Measurements from ENCODE around the gene FHOD3. TPM values are rescaled to one million over a fixed set of nuclear protein-coding genes. Genes with fewer than 3 reads are reported as not detected.
"Not testable (repeated sequence)": the region's sequence is repeated elsewhere in the genome, so short reads cannot be mapped to it uniquely, and the experiment has no call there.

The FHOD3 gene
- total and polyA plus RNA-seq, 9 donors = 27.1 to 36.8 (median 33.7) TPM

DNA sequence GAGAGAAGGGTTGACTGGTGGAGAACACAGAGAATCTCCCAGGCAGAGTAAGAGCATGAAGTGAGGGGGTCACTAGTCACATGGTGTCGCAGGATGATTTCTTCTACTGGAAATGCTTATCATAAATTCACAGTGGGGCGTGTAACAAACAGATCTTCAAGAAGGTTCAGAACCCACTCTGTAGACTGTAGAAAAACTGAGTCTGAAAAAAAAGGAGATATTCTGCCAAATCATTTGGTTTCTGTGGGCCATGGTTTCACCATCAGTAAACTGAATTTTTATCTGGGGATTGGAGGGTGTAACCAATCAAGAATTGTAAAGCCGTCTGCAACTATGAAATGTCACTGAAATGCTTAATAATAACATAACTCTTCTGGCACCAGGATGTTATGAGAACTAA, 516.3 kb downstream of the FHOD3 start:
- no peaks in the 10 kb centered on the region for H3K4me1 ChIP-seq (ENCODE audit: control insufficient read depth, insufficient read depth, low read length)
- H3K4me3 ChIP-seq (ENCODE audit: low read length) = no peak overlapping the region
- 100% methylated on average over 1 of the region's 3 CpGs for WGBS (ENCODE audit: insufficient coverage)
- H3K36me3 ChIP-seq (ENCODE audit: control insufficient read depth, insufficient read depth, low read length) = peaks cover 38% of the 10 kb centered on the region
- no peaks in the 10 kb centered on the region for H3K9me3 ChIP-seq (replicated peaks; ENCODE audit: control insufficient read depth, low read depth, low read length)
- no peaks in the 10 kb centered on the region for H3K27me3 ChIP-seq (ENCODE audit: control insufficient read depth, insufficient read depth, low read length)
- H3K27ac ChIP-seq (ENCODE audit: low read length) = no peak overlapping the region
- no peak for DNase-seq

GRCh38 chr18:36814994-36815393, 517.5 kb downstream of the FHOD3 start:
- WGBS (ENCODE audit: insufficient coverage) = no CpG with 5 or more reads among the region's 1 CpG
- Histone ChIP-seq H3K27me3 (ENCODE audit: control insufficient read depth, insufficient read depth, low read length) (no peaks in the 10 kb centered on the region), H3K27ac (ENCODE audit: low read length) (no peak overlapping the region), H3K4me1 (ENCODE audit: control insufficient read depth, insufficient read depth, low read length) (no peaks in the 10 kb centered on the region), H3K9me3 (replicated peaks; ENCODE audit: control insufficient read depth, low read depth, low read length) (no peaks in the 10 kb centered on the region), H3K36me3 (ENCODE audit: control insufficient read depth, insufficient read depth, low read length) (peaks cover 40% of the 10 kb centered on the region), H3K4me3 (ENCODE audit: low read length) (no peak overlapping the region)
- no peak for DNase-seq

- peaks cover 35% of the 10 kb centered on the region for H3K36me3 ChIP-seq (ENCODE audit: control insufficient read depth, insufficient read depth, low read length)
- not testable (repeated sequence) for H3K4me3 ChIP-seq (ENCODE audit: low read length); H3K9me3 ChIP-seq (replicated peaks; ENCODE audit: control insufficient read depth, low read depth, low read length); DNase-seq; H3K27ac ChIP-seq (ENCODE audit: low read length); H3K4me1 ChIP-seq (ENCODE audit: control insufficient read depth, insufficient read depth, low read length); H3K27me3 ChIP-seq (ENCODE audit: control insufficient read depth, insufficient read depth, low read length)
Measured at GRCh38 chr18:36816096-36816495, 518.6 kb downstream of the FHOD3 start.

DNA sequence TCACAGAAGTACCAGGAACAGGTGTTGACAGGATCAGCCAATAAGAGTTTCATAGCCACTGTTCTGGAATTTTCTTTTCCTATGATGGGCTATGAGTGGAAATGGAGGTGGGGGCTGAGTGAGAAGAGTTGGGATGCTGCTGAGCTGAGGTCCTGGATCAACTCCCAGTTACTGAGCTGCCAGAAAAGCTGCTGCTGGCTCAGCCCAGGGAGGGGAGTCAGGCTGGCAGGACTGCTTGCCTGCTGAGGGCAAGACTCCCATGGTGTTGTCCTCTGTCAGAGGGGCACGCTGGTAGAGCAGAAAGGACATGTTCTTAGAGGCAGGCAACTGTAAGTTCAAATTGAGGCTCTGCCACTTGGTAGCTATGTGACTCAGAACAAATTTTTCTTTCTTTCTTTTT, 519.5 kb downstream of the FHOD3 start:
- Histone ChIP-seq H3K36me3 (ENCODE audit: control insufficient read depth, insufficient read depth, low read length) (peaks cover 29% of the 10 kb centered on the region), H3K27ac (ENCODE audit: low read length) (no peak overlapping the region), H3K9me3 (replicated peaks; ENCODE audit: control insufficient read depth, low read depth, low read length) (no peaks in the 10 kb centered on the region), H3K4me1 (ENCODE audit: control insufficient read depth, insufficient read depth, low read length) (no peaks in the 10 kb centered on the region), H3K27me3 (ENCODE audit: control insufficient read depth, insufficient read depth, low read length) (no peaks in the 10 kb centered on the region), H3K4me3 (ENCODE audit: low read length) (no peak overlapping the region)
- WGBS (ENCODE audit: insufficient coverage) = 80% methylated on average over 1 of the region's 1 CpG
- no peak for DNase-seq

GRCh38 chr18:36818652-36819051, 521.1 kb downstream of the FHOD3 start:
- Histone ChIP-seq H3K36me3 (ENCODE audit: control insufficient read depth, insufficient read depth, low read length) (peaks cover 28% of the 10 kb centered on the region), H3K9me3 (replicated peaks; ENCODE audit: control insufficient read depth, low read depth, low read length) (no peaks in the 10 kb centered on the region), H3K4me3 (ENCODE audit: low read length) (no peak overlapping the region), H3K4me1 (ENCODE audit: control insufficient read depth, insufficient read depth, low read length) (no peaks in the 10 kb centered on the region), H3K27me3 (ENCODE audit: control insufficient read depth, insufficient read depth, low read length) (no peaks in the 10 kb centered on the region), H3K27ac (ENCODE audit: low read length) (no peak overlapping the region)
- 100% methylated on average over 1 of the region's 3 CpGs for WGBS (ENCODE audit: insufficient coverage)
- DNase-seq = no peak

DNA sequence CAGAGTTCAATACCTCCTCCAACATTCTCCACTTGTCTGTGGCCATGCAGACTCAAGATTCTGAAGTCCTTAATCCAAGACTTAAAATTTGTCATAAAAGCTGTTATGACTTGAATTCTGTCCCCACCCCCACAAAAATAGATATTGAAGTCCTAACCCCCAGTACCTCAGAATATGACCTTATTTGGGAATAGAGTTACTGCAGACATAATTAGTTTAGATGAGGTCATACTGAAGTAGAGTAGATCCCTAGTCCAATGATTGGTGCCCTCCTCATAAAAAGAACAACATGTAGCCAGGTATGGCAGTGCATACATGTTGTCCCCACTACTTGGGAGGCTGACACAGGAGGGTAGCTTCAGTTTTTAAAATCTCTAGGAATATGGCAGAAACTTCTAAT, 522.1 kb downstream of the FHOD3 start:
- H3K9me3 ChIP-seq (replicated peaks; ENCODE audit: control insufficient read depth, low read depth, low read length) = no peaks in the 10 kb centered on the region
- peaks cover 28% of the 10 kb centered on the region for H3K36me3 ChIP-seq (ENCODE audit: control insufficient read depth, insufficient read depth, low read length)
- no peak overlapping the region for H3K27ac ChIP-seq (ENCODE audit: low read length)
- H3K4me1 ChIP-seq (ENCODE audit: control insufficient read depth, insufficient read depth, low read length) = no peaks in the 10 kb centered on the region
- no peaks in the 10 kb centered on the region for H3K27me3 ChIP-seq (ENCODE audit: control insufficient read depth, insufficient read depth, low read length)
- no peak overlapping the region for H3K4me3 ChIP-seq (ENCODE audit: low read length)
- no peak for DNase-seq

GRCh38 chr18:36821681-36822080, 524.2 kb downstream of the FHOD3 start:
- H3K4me3 ChIP-seq (ENCODE audit: low read length) = no peak overlapping the region
- H3K36me3 ChIP-seq (ENCODE audit: control insufficient read depth, insufficient read depth, low read length) = peaks cover 20% of the 10 kb centered on the region
- WGBS (ENCODE audit: insufficient coverage) = 61% methylated on average over 2 of the region's 4 CpGs
- H3K9me3 ChIP-seq (replicated peaks; ENCODE audit: control insufficient read depth, low read depth, low read length) = no peaks in the 10 kb centered on the region
- H3K27ac ChIP-seq (ENCODE audit: low read length) = no peak overlapping the region
- H3K27me3 ChIP-seq (ENCODE audit: control insufficient read depth, insufficient read depth, low read length) = no peaks in the 10 kb centered on the region
- no peaks in the 10 kb centered on the region for H3K4me1 ChIP-seq (ENCODE audit: control insufficient read depth, insufficient read depth, low read length)
- DNase-seq = no peak

- Histone ChIP-seq H3K27me3 (ENCODE audit: control insufficient read depth, insufficient read depth, low read length) (no peaks in the 10 kb centered on the region), H3K4me1 (ENCODE audit: control insufficient read depth, insufficient read depth, low read length) (peaks cover 10% of the 10 kb centered on the region), H3K4me3 (ENCODE audit: low read length) (no peak overlapping the region), H3K27ac (ENCODE audit: low read length) (no peak overlapping the region), H3K9me3 (replicated peaks; ENCODE audit: control insufficient read depth, low read depth, low read length) (no peaks in the 10 kb centered on the region), H3K36me3 (ENCODE audit: control insufficient read depth, insufficient read depth, low read length) (peaks cover 3% of the 10 kb centered on the region)
- DNase-seq = no peak
Measured at GRCh38 chr18:36825526-36825925, 528.0 kb downstream of the FHOD3 start.

GRCh38 chr18:36826556-36826955, 529.0 kb downstream of the FHOD3 start:
- no peak for DNase-seq
- H3K27ac ChIP-seq (ENCODE audit: low read length) = no peak overlapping the region
- H3K36me3 ChIP-seq (ENCODE audit: control insufficient read depth, insufficient read depth, low read length) = peaks cover 3% of the 10 kb centered on the region
- peaks cover 10% of the 10 kb centered on the region for H3K4me1 ChIP-seq (ENCODE audit: control insufficient read depth, insufficient read depth, low read length)
- 85% methylated on average over 2 of the region's 3 CpGs for WGBS (ENCODE audit: insufficient coverage)
- no peaks in the 10 kb centered on the region for H3K27me3 ChIP-seq (ENCODE audit: control insufficient read depth, insufficient read depth, low read length)
- no peak overlapping the region for H3K4me3 ChIP-seq (ENCODE audit: low read length)
- H3K9me3 ChIP-seq (replicated peaks; ENCODE audit: control insufficient read depth, low read depth, low read length) = no peaks in the 10 kb centered on the region

DNA sequence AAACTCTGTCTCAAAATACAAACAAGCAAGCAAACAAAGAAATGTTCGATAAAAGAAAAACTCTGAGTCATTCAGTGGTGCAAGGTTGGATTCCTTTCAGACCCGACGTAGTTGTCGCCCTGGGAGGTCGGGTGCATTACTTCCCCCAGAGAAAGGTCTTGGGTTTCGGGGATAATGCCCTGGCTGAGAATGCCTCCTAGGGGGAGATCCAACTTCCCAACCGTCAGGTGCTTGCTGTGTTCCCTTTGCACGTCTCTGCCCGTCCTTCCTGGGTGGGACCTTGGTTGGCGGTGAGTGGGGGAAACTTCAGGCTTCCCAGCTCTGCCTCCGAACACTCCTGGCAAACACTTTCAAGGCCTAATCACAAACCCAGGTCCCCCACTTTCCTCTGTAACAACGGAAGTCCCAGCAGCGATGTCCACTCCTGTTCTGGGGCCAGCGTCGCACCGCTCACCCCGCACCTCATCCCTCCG, 530.7 kb downstream of the FHOD3 start:
- WGBS (ENCODE audit: insufficient coverage) = 2% methylated on average over 11 of the region's 18 CpGs
- H3K27ac ChIP-seq (ENCODE audit: low read length) = peak overlapping the region; percentile 77
- peaks cover under 1% of the 10 kb centered on the region for H3K36me3 ChIP-seq (ENCODE audit: control insufficient read depth, insufficient read depth, low read length)
- H3K27me3 ChIP-seq (ENCODE audit: control insufficient read depth, insufficient read depth, low read length) = no peaks in the 10 kb centered on the region
- no peak for DNase-seq
- H3K4me3 ChIP-seq (ENCODE audit: low read length) = peak overlapping the region; percentile 98
- H3K4me1 ChIP-seq (ENCODE audit: control insufficient read depth, insufficient read depth, low read length) = peaks cover 10% of the 10 kb centered on the region
- no peaks in the 10 kb centered on the region for H3K9me3 ChIP-seq (replicated peaks; ENCODE audit: control insufficient read depth, low read depth, low read length)

DNA sequence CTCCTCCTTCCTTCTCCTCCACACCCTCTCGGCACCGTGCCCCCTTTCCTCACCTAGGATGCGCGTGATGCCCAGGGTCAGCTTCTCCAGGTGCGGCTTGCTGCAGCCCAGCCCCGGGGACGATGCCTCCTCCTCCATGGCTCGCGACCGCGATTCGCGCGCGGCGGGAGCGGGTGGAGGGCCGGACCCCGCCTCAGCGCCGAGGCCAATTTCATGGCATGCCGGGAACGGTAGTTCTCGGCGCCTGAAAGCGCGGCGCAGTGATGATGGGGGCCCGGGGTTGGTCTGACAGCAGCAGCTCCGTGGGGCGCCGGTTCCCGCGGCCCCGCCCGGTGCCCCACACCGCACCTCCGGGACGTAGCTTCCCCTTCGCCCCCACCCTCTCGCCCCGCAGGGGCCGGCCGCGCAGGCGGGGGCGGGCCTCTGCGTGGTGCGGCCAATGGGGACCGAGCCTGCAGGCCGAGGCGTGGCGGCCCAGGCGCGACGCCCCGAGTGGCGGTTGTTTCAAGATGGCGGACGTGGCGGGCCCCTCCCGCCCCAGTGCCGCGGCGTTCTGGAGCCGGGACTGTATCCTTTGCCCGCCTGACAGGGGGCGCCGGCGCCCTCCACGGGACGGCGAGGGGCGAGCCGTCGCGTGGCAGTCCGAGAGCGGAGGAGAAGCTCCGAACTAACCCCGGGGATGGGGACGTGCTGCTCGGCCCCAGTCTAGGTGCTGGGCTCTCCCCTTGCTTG, 531.3 kb downstream of the FHOD3 start, which contains the start of the genes KIAA1328 and TPGS2:
Gene KIAA1328, plus strand, starts transcription at position 498 of the 732 bp plus-strand sequence. Its CDS starts 12 bp downstream, at position 510.
Gene TPGS2, minus strand, starts transcription at position 373 of the 732 bp plus-strand sequence. Its CDS starts 235 bp downstream, at position 138.
- Histone ChIP-seq H3K4me3 (ENCODE audit: low read length) (peak within 1 kb of the TSS; percentile 98), H3K27ac (ENCODE audit: low read length) (peak within 1 kb of the TSS; percentile 85), H3K4me1 (ENCODE audit: control insufficient read depth, insufficient read depth, low read length) (peaks cover 10% of the 10 kb centered on the region), H3K27me3 (ENCODE audit: control insufficient read depth, insufficient read depth, low read length) (no peaks in the 10 kb centered on the region), H3K9me3 (replicated peaks; ENCODE audit: control insufficient read depth, low read depth, low read length) (no peaks in the 10 kb centered on the region), H3K36me3 (ENCODE audit: control insufficient read depth, insufficient read depth, low read length) (no peaks in the 10 kb centered on the region)
- under 1% methylated on average over 79 of the region's 83 CpGs for WGBS (ENCODE audit: insufficient coverage)
- DNase-seq = peak; percentile 96
